H54 (cell line): Measurements from ENCODE around the gene ARHGAP8.
A peak's percentile ranks its signal among the peaks of the same experiment; 100 is the strongest.

Source experiments
- DNase-seq: peaks from one replicate; pipeline ENCODE4 v3.0.0; 2011; ENCODE audit warnings: low spot score, mixed read lengths; ENCODE audit not compliant: insufficient read length
- FAIRE-seq: peaks from 3 replicates; lab custom pipeline; 2011; peaks lifted over from hg19 to GRCh38; lab: Jason Lieb, UNC
- POLR2A ChIP-seq: IDR thresholded peaks from 2 replicates; pipeline ENCODE4 v1.6.1; 2011; ENCODE audit warnings: low read depth, mild to moderate bottlenecking, low read length

The ARHGAP8 gene

DNA sequence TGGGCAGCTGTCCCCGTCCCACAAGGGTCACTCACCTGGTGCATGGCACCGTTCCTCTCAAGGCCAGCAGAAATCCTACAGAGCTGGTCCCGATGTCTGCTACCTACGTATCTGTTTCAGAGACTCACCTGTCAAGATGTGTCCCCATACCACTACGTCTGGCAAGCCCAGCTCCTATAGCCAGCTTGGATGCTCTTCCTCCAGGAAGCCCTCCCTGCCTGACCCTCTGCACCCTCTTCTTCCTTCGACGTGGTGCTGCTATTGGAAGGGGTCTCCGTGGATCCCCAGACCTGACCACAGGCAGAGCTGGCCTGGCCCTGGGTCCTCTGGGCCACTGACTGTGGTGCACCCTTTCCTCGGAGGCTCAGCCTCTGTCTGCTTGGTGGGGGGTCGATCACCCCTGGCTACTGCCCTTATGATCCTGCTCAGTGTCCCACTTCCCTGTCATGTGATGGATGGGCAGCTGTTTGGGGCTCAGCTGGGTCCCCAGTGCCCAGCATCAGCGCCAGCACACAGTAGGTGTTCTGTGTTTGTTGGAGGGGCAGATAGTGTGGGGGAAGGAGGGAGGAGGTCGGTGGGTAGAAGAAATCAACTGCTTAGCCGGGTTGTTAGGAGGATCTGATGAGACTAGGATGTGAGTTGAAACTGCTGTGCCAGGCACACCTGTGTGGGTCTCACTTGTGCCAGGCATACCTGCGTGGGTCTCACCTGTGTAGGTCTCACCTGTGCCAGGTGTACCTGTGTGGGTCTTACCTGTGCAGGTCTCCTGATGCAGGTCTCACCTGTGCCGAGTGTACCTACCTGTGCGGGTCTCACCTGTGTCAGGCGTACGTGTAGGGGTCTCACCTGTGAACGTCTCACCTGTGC, 21.7 kb upstream of the ARHGAP8 start:
- DNase-seq (no peak), FAIRE-seq (no peak)
- TF ChIP-seq POLR2A, result no peak

DNA sequence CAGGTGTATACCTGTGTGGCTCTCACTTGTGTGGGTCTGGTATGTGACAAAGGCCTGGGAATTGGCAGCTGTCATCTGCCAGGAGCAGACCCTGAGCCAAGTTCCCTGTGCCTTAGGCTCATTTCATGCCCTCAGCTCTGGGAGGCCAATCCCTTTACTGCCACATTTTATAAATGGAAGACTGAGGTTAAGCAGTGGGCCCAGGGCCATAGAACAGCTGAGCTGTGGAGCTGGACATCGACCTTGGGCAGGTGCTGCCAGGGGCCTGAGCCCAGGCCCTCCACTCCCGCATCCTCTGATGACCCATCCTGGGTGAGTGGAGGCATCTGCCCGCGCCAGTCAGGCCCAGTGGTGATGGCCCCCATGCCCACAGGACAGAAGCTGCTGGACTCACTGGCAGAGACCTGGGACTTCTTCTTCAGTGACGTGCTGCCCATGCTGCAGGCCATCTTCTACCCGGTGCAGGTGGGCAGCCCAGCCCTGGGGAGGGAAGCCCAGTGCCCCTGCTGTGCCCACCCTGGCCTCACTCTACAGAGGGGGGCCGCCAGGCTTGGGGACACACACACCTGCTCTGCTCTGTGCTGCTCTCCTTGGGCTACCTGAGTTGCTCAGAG, 20.9 kb upstream of the ARHGAP8 start:
- FAIRE-seq, result no peak
- TF ChIP-seq POLR2A, result no peak
- DNase-seq, result no peak

DNA sequence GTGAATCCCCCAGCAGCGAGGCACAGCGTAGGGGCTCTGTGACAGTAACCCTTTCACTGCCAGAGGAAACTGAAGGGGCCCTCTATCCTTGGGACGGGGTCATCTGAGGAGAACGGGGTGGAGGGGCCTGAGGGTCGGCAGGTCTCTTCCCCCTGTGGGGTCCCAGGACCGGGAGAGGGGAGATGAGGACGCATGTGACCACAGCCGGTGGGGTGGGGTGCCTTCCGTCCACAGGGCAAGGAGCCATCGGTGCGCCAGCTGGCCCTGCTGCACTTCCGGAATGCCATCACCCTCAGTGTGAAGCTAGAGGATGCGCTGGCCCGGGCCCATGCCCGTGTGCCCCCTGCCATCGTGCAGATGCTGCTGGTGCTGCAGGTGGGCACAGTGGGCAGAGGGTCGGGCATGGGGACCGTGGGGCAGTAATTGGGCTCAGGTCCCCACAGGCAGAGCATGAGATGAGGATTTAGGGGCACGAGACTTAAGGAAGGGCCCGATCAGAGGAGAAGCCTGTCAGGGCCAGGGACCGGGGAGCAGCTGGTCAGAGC, 20.3 kb upstream of the ARHGAP8 start:
- no peak for TF ChIP-seq POLR2A
- FAIRE-seq (no peak), DNase-seq (no peak)

DNA sequence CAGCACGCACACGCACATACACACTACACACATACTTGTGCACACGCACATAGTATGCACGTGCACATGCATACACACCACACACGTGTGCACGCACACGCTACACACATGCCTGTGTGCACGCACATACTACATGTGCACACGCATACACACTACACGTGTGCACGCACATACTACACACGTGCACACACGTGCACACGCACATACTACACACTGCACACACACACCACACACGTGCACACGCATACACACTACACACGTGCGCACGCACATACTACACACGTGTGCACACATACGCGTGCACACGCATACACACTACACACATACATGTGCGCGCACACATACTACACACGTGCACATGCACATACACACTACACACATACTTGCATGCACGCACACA, 19.7 kb upstream of the ARHGAP8 start:
- no peak for DNase-seq
- FAIRE-seq, result no peak
- no peak for TF ChIP-seq POLR2A

DNA sequence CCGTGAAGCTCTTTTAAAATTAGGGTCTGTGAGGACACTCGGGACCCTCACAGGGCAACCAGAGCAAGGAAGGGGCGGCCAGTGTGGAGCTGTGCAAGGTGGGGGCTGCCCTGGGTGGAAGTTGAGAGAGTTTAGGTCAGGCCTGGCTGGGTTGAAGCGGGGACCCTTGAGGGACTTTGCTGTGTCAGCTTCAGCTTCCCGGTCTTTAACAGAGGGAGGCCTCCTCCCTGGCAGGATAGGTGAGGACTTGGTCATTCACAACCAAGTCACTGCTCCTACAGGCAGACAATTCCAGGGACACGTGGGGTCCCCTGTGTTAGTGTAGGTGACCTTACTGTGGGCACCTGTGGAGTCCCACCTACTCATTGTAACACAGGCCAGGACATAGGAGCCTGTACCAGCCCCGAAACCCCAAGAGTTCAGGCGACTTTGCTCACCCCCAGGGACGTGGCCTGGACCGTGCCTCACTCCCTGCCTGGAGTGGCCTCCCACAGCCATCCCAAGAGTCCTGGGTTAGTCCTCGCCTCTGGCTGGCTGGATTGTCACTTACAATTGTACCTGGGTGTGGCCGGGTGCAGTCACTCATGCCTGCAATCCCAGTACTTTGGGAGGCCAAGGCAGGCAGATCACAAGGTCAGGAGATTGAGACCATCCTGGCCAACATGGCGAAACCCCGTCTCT, 18.8 kb upstream of the ARHGAP8 start:
- no peak for FAIRE-seq
- no peak for DNase-seq
- no peak for TF ChIP-seq POLR2A

DNA sequence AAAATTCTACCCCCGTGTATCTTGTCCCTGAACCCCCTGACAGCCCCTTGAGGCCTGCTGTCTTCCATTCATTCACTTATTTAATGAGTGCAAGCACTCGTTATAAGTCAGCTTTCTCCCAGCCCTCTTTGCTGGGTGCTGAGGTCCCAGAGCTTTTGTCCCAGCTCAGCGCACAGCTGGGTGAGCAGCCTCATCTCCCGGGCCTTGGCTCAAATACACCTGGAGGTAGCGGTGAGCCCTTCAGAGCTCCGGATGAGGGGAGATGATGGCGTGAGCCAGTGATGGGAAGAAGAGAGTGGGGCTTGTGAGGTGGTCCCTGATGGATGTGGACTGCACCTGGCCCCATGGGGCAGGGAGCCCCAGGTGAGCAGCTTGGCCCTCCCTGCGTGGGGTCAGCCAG, 18.1 kb upstream of the ARHGAP8 start:
- TF ChIP-seq POLR2A, result no peak
- no peak for FAIRE-seq
- DNase-seq, result no peak

DNA sequence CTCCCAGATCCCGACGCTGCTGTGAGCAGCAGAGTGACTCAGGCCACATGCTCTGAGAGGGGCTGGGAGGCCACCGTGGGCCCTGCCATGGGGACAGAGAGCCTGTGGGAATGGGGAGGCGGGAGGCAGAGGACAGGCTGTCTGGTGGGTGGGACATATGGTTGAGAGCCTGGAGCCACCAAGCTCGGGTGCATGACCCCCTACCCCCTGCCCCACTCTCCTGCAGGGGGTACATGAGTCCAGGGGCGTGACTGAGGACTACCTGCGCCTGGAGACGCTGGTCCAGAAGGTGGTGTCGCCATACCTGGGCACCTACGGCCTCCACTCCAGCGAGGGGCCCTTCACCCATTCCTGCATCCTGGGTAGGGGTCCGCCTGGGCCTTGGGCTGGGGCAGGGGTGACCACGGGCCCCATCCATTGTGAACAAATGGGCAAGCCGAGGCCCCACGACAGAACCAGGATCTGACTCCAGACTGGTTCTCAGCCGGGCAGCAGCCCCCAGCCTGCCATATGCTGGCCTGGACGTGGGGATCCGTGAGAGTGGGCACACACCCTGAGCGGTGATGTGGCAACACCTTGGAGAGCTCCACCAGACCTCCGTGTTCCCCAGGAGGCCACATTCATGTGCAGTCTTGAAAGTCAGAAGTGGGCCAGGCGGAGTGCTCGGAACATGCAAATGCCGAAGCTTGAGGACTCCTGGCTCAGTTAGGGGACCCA, 17.4 kb upstream of the ARHGAP8 start:
- no peak for FAIRE-seq
- TF ChIP-seq POLR2A, result no peak
- no peak for DNase-seq

DNA sequence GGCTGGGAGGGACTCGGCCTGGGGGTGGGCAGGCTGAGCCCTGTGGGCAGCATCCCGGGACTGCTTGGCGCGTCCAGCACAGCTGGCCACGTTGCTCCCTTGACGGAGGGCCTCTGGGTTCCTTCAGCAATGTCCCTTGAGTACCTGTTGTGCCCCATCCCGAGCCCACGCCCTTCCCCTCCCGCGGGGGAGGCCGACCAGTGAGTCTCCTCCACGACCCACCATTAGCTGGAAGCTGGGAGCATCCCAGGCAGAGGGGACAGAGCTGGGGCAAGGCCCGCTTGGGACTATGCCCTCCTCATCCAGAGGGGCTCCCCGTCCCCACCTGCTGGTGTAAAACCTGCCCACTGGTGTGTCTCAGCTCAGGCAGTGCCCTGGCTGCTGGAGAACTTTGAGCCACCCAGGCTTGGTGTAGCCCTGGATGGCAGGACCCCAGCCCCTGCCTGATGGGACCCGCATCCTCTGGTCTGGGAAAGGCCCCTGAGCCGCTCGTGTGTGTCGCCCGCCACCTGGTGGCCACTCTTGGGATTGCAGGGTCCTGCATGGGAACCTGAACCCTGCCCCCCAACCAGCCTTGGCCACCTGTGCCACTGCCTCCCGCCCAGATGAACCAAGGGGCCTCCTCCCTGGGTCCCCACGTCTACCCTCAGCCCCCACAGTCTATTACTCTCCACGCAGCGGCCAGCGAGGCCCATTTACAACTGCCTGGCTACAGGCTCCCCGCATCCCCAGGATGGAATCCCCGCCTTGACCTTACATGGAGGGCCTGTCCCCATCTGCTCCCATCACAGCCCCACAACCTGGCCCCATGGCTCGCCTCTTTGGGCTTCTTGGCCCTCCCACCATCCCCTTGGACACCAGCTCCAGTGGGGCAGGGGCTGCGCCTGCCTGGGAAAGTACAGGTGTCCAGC, 16.6 kb upstream of the ARHGAP8 start:
- no peak for TF ChIP-seq POLR2A
- FAIRE-seq (no peak), DNase-seq (peak; percentile 64)

DNA sequence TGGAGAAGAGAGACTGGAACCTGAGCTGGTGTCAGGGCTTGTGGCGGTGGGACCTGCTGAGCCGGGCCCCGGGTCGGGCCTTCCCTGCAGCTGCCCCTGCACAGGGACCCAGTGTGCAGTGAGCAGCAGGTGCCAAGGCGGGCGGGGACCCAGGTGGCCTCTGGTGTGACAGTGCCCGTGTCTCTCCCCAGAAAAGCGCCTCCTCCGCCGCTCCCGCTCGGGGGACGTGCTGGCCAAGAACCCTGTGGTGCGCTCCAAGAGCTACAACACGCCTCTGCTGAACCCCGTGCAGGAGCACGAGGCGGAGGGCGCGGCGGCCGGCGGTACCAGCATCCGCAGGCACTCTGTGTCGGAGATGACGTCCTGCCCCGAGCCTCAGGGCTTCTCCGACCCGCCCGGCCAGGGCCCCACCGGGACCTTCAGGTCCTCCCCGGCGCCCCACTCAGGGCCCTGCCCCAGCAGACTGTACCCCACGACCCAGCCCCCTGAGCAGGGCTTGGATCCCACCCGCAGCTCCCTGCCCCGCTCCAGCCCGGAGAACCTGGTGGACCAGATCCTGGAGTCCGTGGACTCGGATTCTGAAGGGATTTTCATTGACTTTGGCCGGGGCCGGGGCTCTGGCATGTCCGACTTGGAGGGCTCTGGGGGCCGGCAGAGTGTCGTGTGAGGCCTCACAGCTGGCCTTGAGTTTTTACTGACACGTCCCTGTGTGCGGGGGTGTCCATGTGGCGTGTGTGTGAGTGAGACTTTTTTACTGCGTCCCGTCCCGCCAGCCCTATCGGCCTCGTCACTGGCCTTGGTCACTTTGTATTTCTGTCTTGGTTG, 15.6 kb upstream of the ARHGAP8 start:
- DNase-seq (no peak), FAIRE-seq (no peak)
- no peak for TF ChIP-seq POLR2A

DNA sequence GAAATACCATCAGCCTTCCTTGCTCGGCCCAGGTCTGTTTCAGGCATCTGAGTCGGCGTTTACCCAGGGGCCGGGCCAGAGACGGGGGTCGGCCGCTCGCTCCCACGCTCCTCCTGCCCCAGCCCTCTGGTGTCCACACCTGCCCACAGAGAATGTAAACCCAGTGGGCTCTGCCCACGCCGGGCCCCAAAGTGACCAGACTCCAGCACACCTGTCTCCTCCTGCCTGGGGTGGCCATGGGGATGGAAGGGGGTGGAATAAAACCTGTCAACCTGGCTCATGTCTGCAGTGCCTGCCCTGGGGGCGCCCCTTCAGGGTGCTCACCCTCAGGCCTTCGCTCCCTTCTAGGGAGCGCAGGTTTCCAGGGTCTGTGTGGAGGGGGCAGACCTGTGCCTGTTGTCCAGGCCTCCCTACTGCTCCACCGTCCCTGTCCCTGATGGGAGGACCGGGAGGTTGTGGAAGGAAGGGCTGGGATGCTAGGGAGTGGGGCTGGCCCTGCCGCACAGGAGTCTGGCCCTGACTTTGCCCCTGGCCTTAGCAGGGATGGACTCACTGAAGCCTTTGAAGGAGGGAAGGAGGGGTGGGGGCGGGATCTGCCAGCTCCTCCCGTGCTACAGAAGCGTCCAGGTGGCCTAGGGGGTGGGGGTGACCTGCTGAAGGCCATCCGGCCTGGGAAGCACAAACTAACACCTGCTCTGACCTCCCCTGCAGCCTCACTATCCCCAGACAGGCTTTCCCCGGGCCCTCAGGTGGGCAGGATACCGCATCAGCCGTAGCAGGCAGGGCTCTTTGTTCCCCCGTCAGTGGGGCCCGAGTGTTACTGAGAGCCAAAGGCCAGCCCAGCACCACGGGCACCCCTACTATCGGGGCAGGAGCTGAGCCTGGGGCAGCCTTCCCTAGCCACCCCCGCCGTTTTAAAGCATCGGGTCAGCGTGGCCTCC, 14.7 kb upstream of the ARHGAP8 start:
- TF ChIP-seq POLR2A, result no peak
- no peak for DNase-seq
- FAIRE-seq, result no peak

DNA sequence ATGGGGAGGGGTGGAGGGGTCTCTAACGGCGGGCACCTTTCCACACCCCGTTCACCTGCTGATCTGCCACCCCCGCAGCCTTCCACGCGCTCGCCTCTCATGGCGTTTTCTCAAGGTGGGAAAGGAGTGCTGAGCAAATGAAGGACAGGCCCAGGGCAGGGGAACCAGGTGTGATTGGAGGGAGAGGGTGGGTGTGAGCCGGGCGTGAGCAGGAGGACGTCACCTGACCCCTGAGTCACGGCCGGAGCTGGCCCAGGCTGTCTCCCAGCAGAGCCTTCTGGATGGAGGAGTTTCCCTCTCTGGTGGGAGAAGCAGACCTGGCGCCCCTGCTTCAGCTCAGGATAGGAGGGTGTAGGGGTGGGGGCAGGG, 14.0 kb upstream of the ARHGAP8 start:
- no peak for DNase-seq
- no peak for TF ChIP-seq POLR2A
- no peak for FAIRE-seq
